Endothelial cell of umbilical vein (primary cell): Measurements from ENCODE around the gene ZNF423. TPM values are rescaled to one million over a fixed set of nuclear protein-coding genes. Genes with fewer than 3 reads are reported as not detected.

Source experiments
- BruUV-seq: library from RNA; stranded (reverse); fragments of 400-500 nt; replicated peaks from 2 replicates; lab custom pipeline; 2021; lab: Mats Ljungman, UMichigan
- CTCF ChIA-PET: fragments of 300-600, 350-600 bp; sonication (Branson Sonifier 250); formaldehyde crosslinking; loops from one replicate; lab custom pipeline; 2021; ENCODE audit warnings: antibody characterized with exemption, inconsistent platforms; lab: Charles Lee
- POLR2A ChIA-PET: fragments of 300-600, 350-600 bp; sonication (Branson Sonifier 250); formaldehyde crosslinking; loops from one replicate; lab custom pipeline; 2021; ENCODE audit warnings: antibody characterized with exemption, inconsistent platforms; lab: Charles Lee
- DNase-seq: peaks from one replicate; pipeline ENCODE4 v3.0.0-alpha.2; 2011; ENCODE audit warnings: low read depth, low spot score
- FAIRE-seq: peaks from 2 replicates; lab custom pipeline; 2011; peaks lifted over from hg19 to GRCh38; lab: Jason Lieb, UNC
- H2AFZ ChIP-seq: 2 replicates; pipeline ENCODE4 v1.6.0; 2012; ENCODE audit warnings: low read depth, low read length, control low read depth, inconsistent platforms
- H3K27ac ChIP-seq: 2 replicates; pipeline ENCODE4 v1.5.1; 2011; ENCODE audit warnings: low read depth, mild to moderate bottlenecking, control low read depth, low read length, moderate library complexity; ENCODE audit not compliant: insufficient read depth
- H3K27me3 ChIP-seq, 2 experiments: 2 replicates each; pipeline versions ENCODE4 v1.6.0 to v1.6.1; 2011; ENCODE audit warnings: low read length in 2 of 2, mixed read lengths in 1 of 2; ENCODE audit not compliant: control insufficient read depth in 2 of 2, insufficient read depth in 2 of 2
- H3K36me3 ChIP-seq, 2 experiments: 2 replicates in 1 of 2; 3 replicates in 1 of 2; pipeline ENCODE4 v1.5.1; 2011; ENCODE audit warnings: low read length in 2 of 2, mild to moderate bottlenecking in 1 of 2, moderate library complexity in 1 of 2; ENCODE audit not compliant: control insufficient read depth in 2 of 2, insufficient read depth in 2 of 2; ENCODE audit errors: extremely low read depth in 1 of 2
- H3K4me1 ChIP-seq: 3 replicates; pipeline ENCODE4 v1.5.1; 2011; ENCODE audit warnings: mild to moderate bottlenecking, low read length; ENCODE audit not compliant: control insufficient read depth, insufficient read depth; ENCODE audit errors: extremely low read depth
- H3K4me2 ChIP-seq: 2 replicates; pipeline ENCODE4 v1.6.1; 2011; ENCODE audit warnings: low read length, control low read depth, mixed read lengths; ENCODE audit not compliant: insufficient read depth
- H3K4me3 ChIP-seq, 3 experiments: fragments of 200-600 bp in 1 of 3; sonication (generic), shearing (Covaris generic) in 1 of 3; replicated peaks in 1 of 3; 2 replicates each; pipeline ENCODE4 v1.5.1; 2011 to 2016; ENCODE audit warnings: control low read depth in 3 of 3, low read length in 3 of 3, mild to moderate bottlenecking in 2 of 3, inconsistent platforms in 1 of 3, low read depth in 1 of 3, moderate library complexity in 1 of 3; ENCODE audit not compliant: insufficient read depth in 1 of 3
- H3K79me2 ChIP-seq: 2 replicates; pipeline ENCODE4 v1.6.0; 2012; ENCODE audit warnings: low read length, inconsistent platforms; ENCODE audit not compliant: control insufficient read depth, insufficient read depth
- H3K9ac ChIP-seq: replicated peaks from 2 replicates; pipeline ENCODE3; 2011; ENCODE audit warnings: low read length, control low read depth; ENCODE audit not compliant: insufficient read depth; ENCODE audit errors: extremely low read depth
- H3K9me1 ChIP-seq: replicated peaks from 3 replicates; pipeline ENCODE4 v1.6.0; 2011; ENCODE audit warnings: mild to moderate bottlenecking, low read length; ENCODE audit not compliant: control insufficient read depth, insufficient read depth; ENCODE audit errors: extremely low read depth
- H3K9me3 ChIP-seq: replicated peaks from 2 replicates; pipeline ENCODE4 v1.5.1; 2012; ENCODE audit warnings: low read length, inconsistent platforms; ENCODE audit not compliant: control insufficient read depth, insufficient read depth
- H4K20me1 ChIP-seq: replicated peaks from 2 replicates; pipeline ENCODE3; 2011; ENCODE audit warnings: mild to moderate bottlenecking, low read length; ENCODE audit not compliant: control insufficient read depth, insufficient read depth; ENCODE audit errors: extremely low read depth
- CTCF ChIP-seq, 2 donors: IDR thresholded peaks; 1 replicate in 1 of 2; 2 replicates in 1 of 2; pipeline ENCODE4 v1.5.1; 2011; ENCODE audit warnings: low read length in 2 of 2, mild to moderate bottlenecking in 2 of 2, moderate library complexity in 2 of 2, control low read depth in 1 of 2, inconsistent platforms in 1 of 2, low read depth in 1 of 2; ENCODE audit not compliant: insufficient read depth in 1 of 2; ENCODE audit errors: extremely low read depth in 1 of 2
- GATA2 ChIP-seq: IDR thresholded peaks from 2 replicates; pipeline ENCODE4 v1.7.0; 2011; ENCODE audit warnings: low read depth, mild to moderate bottlenecking, moderate library complexity, mixed read lengths, low read length; ENCODE audit not compliant: insufficient read length, insufficient read depth
- MAX ChIP-seq: IDR thresholded peaks from 2 replicates; pipeline ENCODE4 v1.6.1; 2011; ENCODE audit not compliant: insufficient read depth, insufficient read length
- MYC ChIP-seq: IDR thresholded peaks from one replicate; pipeline ENCODE4 v1.6.1; 2011; ENCODE audit warnings: mild to moderate bottlenecking, low read depth, low read length
- POLR2A ChIP-seq: IDR thresholded peaks from 2 replicates; pipeline ENCODE4 v1.6.1; 2012; ENCODE audit warnings: low read depth, mild to moderate bottlenecking, control low read depth, low read length
- dilution Hi-C: fragments of 300-500 bp; cut with MboI; formaldehyde crosslinking; loops from one replicate; pipeline ENCODE4 v1.15.0; 2019; ENCODE audit warnings: low sequenced_read_pairs; ENCODE audit not compliant: extremely low pct_ligation_motif_present
- intact Hi-C: fragments of 100-400 bp; cut with micrococcal nuclease; formaldehyde crosslinking; loops from one replicate; pipeline ENCODE4 v1.10.0; 2022
- polyA plus RNA-seq, 4 experiments: library from polyadenylated mRNA; depleted of rRNA in 3 of 4; stranded (reverse) in 3 of 4; unstranded in 1 of 4; fragments of >200 nt; gene quantifications; 2 replicates each; pipeline versions ENCODE4 v1.2.1 to v1.2.3, GENCODE V29; 2011 to 2012; ENCODE audit warnings: missing spikeins in 1 of 4
- total RNA-seq: library from RNA; stranded (reverse); gene quantifications from 2 replicates; pipeline ENCODE4 v1.2.3, GENCODE V29; 2021

Gene ZNF423
- total and polyA plus RNA-seq, 2 donors (not counting 3 experiments of a cell fraction or from before 2014, with no cell fraction given): 2.2 to 8.1 TPM

- no peak overlapping the region for H2AFZ ChIP-seq
- H3K4me2 ChIP-seq: no peak overlapping the region
- H3K4me1 ChIP-seq: peaks cover 12% of the 10 kb centered on the region
- no peak overlapping the region for H3K27ac ChIP-seq
- ChIA-PET CTCF (interaction anchor here (1.5 kb wide), 1 partner anchor 14 kb away, joined by 4 read pairs; no protein-coding TSS in a partner anchor), POLR2A (no interaction called here)
- H3K27me3 ChIP-seq: no peaks in the 10 kb centered on the region
- H3K79me2 ChIP-seq: no peaks in the 10 kb centered on the region
- TF ChIP-seq GATA2 (no peak), CTCF (IDR thresholded peaks at IDR 0.05; ENCODE audit: extremely low read depth in 1 of 2, insufficient read depth in 1 of 2, low read depth in 1 of 2, low read length in 2 of 2) (no peak), MAX (no peak), MYC (no peak), POLR2A (no peak)
- H3K9me3 ChIP-seq: no peaks in the 10 kb centered on the region
- intact Hi-C loops (loop anchor here (10.0 kb wide), 1 partner anchor 353 kb away; no protein-coding TSS in a partner anchor), dilution Hi-C loops (no loop called here)
- H3K4me3 ChIP-seq: no peak overlapping the region
- DNase-seq (no peak), FAIRE-seq (no peak)
- no peak overlapping the region for H3K9ac ChIP-seq
- H4K20me1 ChIP-seq: no peaks in the 10 kb centered on the region
- no peaks in the 10 kb centered on the region for H3K9me1 ChIP-seq
- H3K36me3 ChIP-seq: no peaks in the 10 kb centered on the region
- no TSS peak for BruUV-seq
These were observed 98.3 kb downstream of the ZNF423 start for GRCh38 chr16:49757559-49758069.
